B cell (primary cell): ENCODE results near the gene TMEM203. TPM values are rescaled to one million over a fixed set of nuclear protein-coding genes. Genes with fewer than 3 reads are reported as not detected.

ENCODE experiments used
- ATAC-seq: fragments of 200-7000 bp; cut with Tn5 transposase; one replicate; pipeline ENCODE4 v1.10.0; 2021; ENCODE audit warnings: low read depth, mild to moderate bottlenecking, moderate number of reproducible peaks, moderate library complexity
- CTCF ChIA-PET: fragments of 350-600 bp; sonication (Branson Sonifier 250); formaldehyde crosslinking; loops from one replicate; lab custom pipeline; 2021; ENCODE audit warnings: antibody characterized with exemption, inconsistent platforms; lab: Charles Lee
- POLR2A ChIA-PET: fragments of 350-600 bp; sonication (Branson Sonifier 250); formaldehyde crosslinking; loops from one replicate; lab custom pipeline; 2021; ENCODE audit warnings: antibody characterized with exemption; lab: Charles Lee
- DNase-seq: peaks from one replicate; pipeline ENCODE4 v3.0.0; 2013
- H2AFZ ChIP-seq: 2 replicates; pipeline ENCODE4 v1.6.1; 2012; ENCODE audit warnings: mild to moderate bottlenecking, low read depth, low read length; ENCODE audit not compliant: insufficient read depth, poor library complexity, severe bottlenecking
- H3K27ac ChIP-seq, 2 donors: 1 replicate in 1 of 2; 2 replicates in 1 of 2; pipeline ENCODE4 v1.5.1; 2012 to 2013; ENCODE audit warnings: low read length in 2 of 2, mild to moderate bottlenecking in 2 of 2, moderate library complexity in 1 of 2
- H3K27me3 ChIP-seq, 4 experiments: fragments of 200-600 bp in 1 of 4; sonication (generic) in 1 of 4; replicated peaks in 1 of 4; 1 replicate in 2 of 4; 2 replicates in 2 of 4; pipeline versions ENCODE4 v1.6.1 to v1.7.0; 2013 to 2016; ENCODE audit warnings: low read length in 3 of 4, mild to moderate bottlenecking in 2 of 4, mixed read lengths in 1 of 4, moderate library complexity in 1 of 4; ENCODE audit not compliant: insufficient read depth in 4 of 4, control insufficient read depth in 3 of 4; ENCODE audit errors: control extremely low read depth in 1 of 4
- H3K36me3 ChIP-seq, 2 experiments: replicated peaks in 1 of 2; 1 replicate in 1 of 2; 2 replicates in 1 of 2; pipeline versions ENCODE4 v1.6.1 to v1.7.1; 2013; ENCODE audit warnings: low read length in 1 of 2; ENCODE audit not compliant: insufficient read depth in 2 of 2, control insufficient read depth in 1 of 2; ENCODE audit errors: control extremely low read depth in 1 of 2, extremely low read depth in 1 of 2
- H3K4me1 ChIP-seq, 2 donors: fragments of 200-600 bp in 1 of 2; sonication (generic) in 1 of 2; 1 replicate in 1 of 2; 2 replicates in 1 of 2; pipeline versions ENCODE4 v1.5.1 to v1.6.1; 2013 to 2017; ENCODE audit warnings: low read length in 2 of 2; ENCODE audit not compliant: control insufficient read depth in 2 of 2, insufficient read depth in 2 of 2
- H3K4me2 ChIP-seq: replicated peaks from 2 replicates; pipeline ENCODE3; 2012; ENCODE audit warnings: mild to moderate bottlenecking, low read depth, low read length; ENCODE audit not compliant: poor library complexity, severe bottlenecking
- H3K4me3 ChIP-seq, 5 experiments: fragments of 200-600 bp in 1 of 5; sonication (generic) in 1 of 5; 1 replicate in 3 of 5; 2 replicates in 2 of 5; pipeline versions ENCODE4 v1.5.1 to v1.7.0; 2011 to 2016; ENCODE audit warnings: low read length in 4 of 5, mild to moderate bottlenecking in 4 of 5, low read depth in 2 of 5, control low read depth in 1 of 5, moderate library complexity in 1 of 5; ENCODE audit not compliant: insufficient read depth in 1 of 5; ENCODE audit errors: control extremely low read depth in 1 of 5, extremely low read depth in 1 of 5
- H3K79me2 ChIP-seq: fragments of 200-600 bp; sonication (generic); one replicate; pipeline ENCODE4 v1.6.0; 2016; ENCODE audit warnings: low read length; ENCODE audit not compliant: control insufficient read depth, insufficient read depth
- H3K9ac ChIP-seq: fragments of 200-600 bp; sonication (generic); 2 replicates; pipeline ENCODE4 v1.6.1; 2017; ENCODE audit warnings: mild to moderate bottlenecking, low read length, moderate library complexity
- H3K9me3 ChIP-seq, 3 donors: one replicate each; pipeline versions ENCODE4 v1.6.1 to v1.7.1; 2013; ENCODE audit warnings: low read length in 2 of 3; ENCODE audit not compliant: control insufficient read depth in 2 of 3, insufficient read depth in 1 of 3; ENCODE audit errors: control extremely low read depth in 1 of 3
- H4K20me1 ChIP-seq: 2 replicates; pipeline ENCODE4 v1.6.0; 2012; ENCODE audit warnings: mild to moderate bottlenecking, low read length; ENCODE audit not compliant: insufficient read depth, control insufficient read depth, poor library complexity, severe bottlenecking
- H3K27ac Mint-ChIP-seq: one replicate; pipeline ENCODE4 v1.8.0; 2021; ENCODE audit warnings: mixed read lengths
- H3K27me3 Mint-ChIP-seq: one replicate; pipeline ENCODE4 v1.8.0; 2021; ENCODE audit warnings: mixed read lengths
- H3K4me1 Mint-ChIP-seq: one replicate; pipeline ENCODE4 v1.8.0; 2021; ENCODE audit warnings: mixed read lengths
- H3K4me3 Mint-ChIP-seq: one replicate; pipeline ENCODE4 v1.8.0; 2021; ENCODE audit warnings: mixed read lengths
- H3K9me3 Mint-ChIP-seq: one replicate; pipeline ENCODE4 v1.8.0; 2022; ENCODE audit warnings: mixed read lengths; ENCODE audit not compliant: insufficient read depth
- CTCF ChIP-seq: fragments of 200-600 bp; IDR thresholded peaks from one replicate; pipeline ENCODE4 v1.8.0; 2022; ENCODE audit warnings: antibody characterized with exemption, mild to moderate bottlenecking
- EZH2 ChIP-seq: IDR thresholded peaks from 2 replicates; pipeline ENCODE4 v1.6.1; 2012; ENCODE audit warnings: borderline replicate concordance, low read depth, mild to moderate bottlenecking, moderate library complexity, low read length; ENCODE audit not compliant: insufficient read depth, poor library complexity, severe bottlenecking
- WGBS: methylation state at CpG from one replicate; pipeline ENCODE4 v1.1.5; 2013; ENCODE audit warnings: missing lambda C conversion rate; ENCODE audit not compliant: insufficient coverage; 5-methylcytosine and 5-hydroxymethylcytosine counted together
- intact Hi-C: fragments of 100-400 bp; cut with micrococcal nuclease; formaldehyde crosslinking; loops from one replicate; pipeline ENCODE4 v1.10.0; 2022
- polyA plus RNA-seq: library from polyadenylated mRNA; depleted of rRNA; stranded (reverse); fragments of >200 nt; gene quantifications from 2 replicates; pipeline ENCODE4 v1.2.3, GENCODE V29; 2012
- total RNA-seq, 2 donors: library from RNA; stranded (reverse); fragments of 120-200 nt in 1 of 2; gene quantifications; 1 replicate in 1 of 2; 2 replicates in 1 of 2; pipeline versions ENCODE4 v1.2.3 to v1.2.4, GENCODE V29; 2013 to 2022

TMEM203 gene
- total and polyA plus RNA-seq, 2 donors (not counting 1 experiment from before 2014, with no cell fraction given), result 20.6 to 35.7 TPM

GRCh38 chr9:137233143-137233980 is 27.9 kb upstream of the TMEM203 start:
- peaks cover 28% of the 10 kb centered on the region for H3K4me1 Mint-ChIP-seq
- peaks cover 0 to 26% (median 2%) of the 10 kb centered on the region in 4 experiments for H3K27me3 ChIP-seq
- peaks cover 0 to 3% (median 0%) of the 10 kb centered on the region in 3 donors for H3K9me3 ChIP-seq
- H3K4me3 ChIP-seq, result no peak overlapping the region
- no peak for ATAC-seq
- H4K20me1 ChIP-seq, result peaks cover 9% of the 10 kb centered on the region
- no peaks in the 10 kb centered on the region for H3K9me3 Mint-ChIP-seq
- H3K36me3 ChIP-seq, result no peaks in the 10 kb centered on the region
- no peak overlapping the region for H3K9ac ChIP-seq
- H3K27ac ChIP-seq, result no peak overlapping the region
- no peak for DNase-seq
- H3K79me2 ChIP-seq, result peaks cover 17% of the 10 kb centered on the region
- H3K27ac Mint-ChIP-seq, result no peak overlapping the region
- 83% methylated on average over 35 of the region's 40 CpGs for WGBS
- H3K4me3 Mint-ChIP-seq, result no peak overlapping the region
- H3K4me2 ChIP-seq, result no peak overlapping the region
- no peaks in the 10 kb centered on the region for H3K27me3 Mint-ChIP-seq
- H2AFZ ChIP-seq, result no peak overlapping the region
- CTCF ChIA-PET, result no interaction called here
- H3K4me1 ChIP-seq, result peaks cover 30 to 44% of the 10 kb centered on the region in 2 donors
- no peak for TF ChIP-seq CTCF
- no peak for TF ChIP-seq EZH2
- POLR2A ChIA-PET, result interaction anchor here (0.6 kb wide), 1 partner anchor 501 kb away, joined by 5 read pairs; no protein-coding TSS in a partner anchor
- intact Hi-C loops, result no loop called here

GRCh38 chr9:137232510-137232909 is 27.1 kb upstream of the TMEM203 start:
- no peak for DNase-seq

More at GRCh38 chr9:137232510-137232909, 27.1 kb upstream of the TMEM203 start:
- Histone ChIP-seq H3K79me2 (peaks cover 9% of the 10 kb centered on the region), H3K9ac (no peak overlapping the region), H4K20me1 (peaks cover under 1% of the 10 kb centered on the region), H3K4me3 (no peak overlapping the region), H3K27me3 (peaks cover 0 to 30% (median 2%) of the 10 kb centered on the region in 4 experiments), H3K9me3 (peaks cover 0 to 3% (median 0%) of the 10 kb centered on the region in 3 donors), H2AFZ (no peak overlapping the region), H3K4me1 (peaks cover 31 to 37% of the 10 kb centered on the region in 2 donors), H3K27ac (no peak overlapping the region), H3K36me3 (no peaks in the 10 kb centered on the region), H3K4me2 (no peak overlapping the region)
- Mint-ChIP-seq H3K4me3 (no peak overlapping the region), H3K27me3 (peaks cover 3% of the 10 kb centered on the region), H3K4me1 (peaks cover 26% of the 10 kb centered on the region), H3K27ac (no peak overlapping the region), H3K9me3 (no peaks in the 10 kb centered on the region)
- TF ChIP-seq CTCF (no peak), EZH2 (no peak)
- intact Hi-C loops, result no loop called here
- 95% methylated on average over 24 of the region's 24 CpGs for WGBS
- POLR2A ChIA-PET, result no interaction called here
- ATAC-seq, result no peak
- CTCF ChIA-PET, result no interaction called here
